ENCODE results near the gene ZNF521. TPM values are rescaled to one million over a fixed set of nuclear protein-coding genes. Genes with fewer than 3 reads are reported as not detected.

The ZNF521 gene
- total RNA-seq, 1 donor from 2014 or later: 57.1 TPM

- ATAC-seq (no peak), DNase-seq (ENCODE audit: low spot score) (no peak)
- intact Hi-C loops (cut with DNase I): no loop called here
Measured at GRCh38 chr18:25345081-25345866, 6.7 kb downstream of the ZNF521 start.

GRCh38 chr18:25341831-25342230 lies 10.1 kb downstream of the ZNF521 start:
- ATAC-seq: no peak
- intact Hi-C loops (cut with DNase I): no loop called here
- no peak for DNase-seq (ENCODE audit: low spot score)

- intact Hi-C loops (cut with DNase I): no loop called here
- no peak for DNase-seq (ENCODE audit: low spot score)
- no peak for ATAC-seq
Measured at GRCh38 chr18:25340762-25341161, 11.2 kb downstream of the ZNF521 start.

- intact Hi-C loops (cut with DNase I): no loop called here
Measured at GRCh38 chr18:25335676-25336075, 16.3 kb downstream of the ZNF521 start.

GRCh38 chr18:25335062-25335461 lies 16.9 kb downstream of the ZNF521 start:
- ATAC-seq: no peak
- intact Hi-C loops (cut with DNase I): no loop called here
- no peak for DNase-seq (ENCODE audit: low spot score)

More at GRCh38 chr18:25335676-25336075, 16.3 kb downstream of the ZNF521 start:
- peak; percentile 69 for ATAC-seq
- DNase-seq (ENCODE audit: low spot score): no peak

GRCh38 chr18:25334588-25334987 lies 17.4 kb downstream of the ZNF521 start:
- intact Hi-C loops (cut with DNase I): no loop called here
- DNase-seq (ENCODE audit: low spot score) (no peak), ATAC-seq (no peak)

GRCh38 chr18:25332002-25332401 lies 20.0 kb downstream of the ZNF521 start:
- DNase-seq (ENCODE audit: low spot score) (no peak), ATAC-seq (no peak)
- intact Hi-C loops (cut with DNase I): no loop called here

GRCh38 chr18:25329783-25330182 lies 22.2 kb downstream of the ZNF521 start:
- DNase-seq (ENCODE audit: low spot score): no peak
- intact Hi-C loops (cut with DNase I): no loop called here
- no peak for ATAC-seq

GRCh38 chr18:25327584-25327983 lies 24.4 kb downstream of the ZNF521 start:
- ATAC-seq (peak; percentile 62), DNase-seq (ENCODE audit: low spot score) (no peak)
- intact Hi-C loops (cut with DNase I): no loop called here

- DNase-seq (ENCODE audit: low spot score) (no peak), ATAC-seq (peak; percentile 73)
- intact Hi-C loops (cut with DNase I): no loop called here
Measured at GRCh38 chr18:25326361-25326952, 25.5 kb downstream of the ZNF521 start.

GRCh38 chr18:25322806-25323205 lies 29.2 kb downstream of the ZNF521 start:
- ATAC-seq (no peak), DNase-seq (ENCODE audit: low spot score) (no peak)
- intact Hi-C loops (cut with DNase I): no loop called here

- ATAC-seq: no peak
- DNase-seq (ENCODE audit: low spot score): no peak
- intact Hi-C loops (cut with DNase I): no loop called here
Measured at GRCh38 chr18:25316381-25317018, 35.5 kb downstream of the ZNF521 start.

- ATAC-seq (no peak), DNase-seq (ENCODE audit: low spot score) (no peak)
- intact Hi-C loops (cut with DNase I): no loop called here
Measured at GRCh38 chr18:25314838-25315190, 37.2 kb downstream of the ZNF521 start.

- intact Hi-C loops (cut with DNase I): no loop called here
- ATAC-seq (no peak), DNase-seq (ENCODE audit: low spot score) (no peak)
Measured at GRCh38 chr18:25314151-25314837, 37.7 kb downstream of the ZNF521 start.

- intact Hi-C loops (cut with DNase I): no loop called here
- no peak for ATAC-seq
- DNase-seq (ENCODE audit: low spot score): no peak
Measured at GRCh38 chr18:25313268-25313667, 38.7 kb downstream of the ZNF521 start.

- no peak for ATAC-seq
- DNase-seq (ENCODE audit: low spot score): no peak
- intact Hi-C loops (cut with DNase I): no loop called here
Measured at GRCh38 chr18:25310045-25310444, 41.9 kb downstream of the ZNF521 start.

- ATAC-seq (no peak), DNase-seq (ENCODE audit: low spot score) (no peak)
- intact Hi-C loops (cut with DNase I): no loop called here
Measured at GRCh38 chr18:25308381-25308780, 43.6 kb downstream of the ZNF521 start.

- intact Hi-C loops (cut with DNase I): no loop called here
- DNase-seq (ENCODE audit: low spot score): no peak
- no peak for ATAC-seq
Measured at GRCh38 chr18:25307192-25307591, 44.8 kb downstream of the ZNF521 start.

- intact Hi-C loops (cut with DNase I): no loop called here
- ATAC-seq (no peak), DNase-seq (ENCODE audit: low spot score) (no peak)
Measured at GRCh38 chr18:25306671-25307070, 45.3 kb downstream of the ZNF521 start.

- intact Hi-C loops (cut with DNase I): no loop called here
- ATAC-seq (no peak), DNase-seq (ENCODE audit: low spot score) (no peak)
Measured at GRCh38 chr18:25305584-25305983, 46.4 kb downstream of the ZNF521 start.

Data from sciatic nerve (tissue), 2 donors.